ENCODE measurements around the gene NPC1.

Gene NPC1

GRCh38 chr18:23578891-23579653, 7.2 kb downstream of the NPC1 start:
- no peak for TF ChIP-seq TAF1 (IDR thresholded peaks at IDR 0.05; ENCODE audit: borderline replicate concordance, insufficient read depth, low read length)
- TF ChIP-seq FOXP2 (optimal IDR thresholded peaks at IDR 0.05; ENCODE audit: borderline replicate concordance, extremely low read depth, extremely low read length, insufficient read depth): no peak
- TF ChIP-seq SIN3A (IDR thresholded peaks at IDR 0.05; ENCODE audit: borderline replicate concordance, insufficient read depth, low read length): no peak
- TF ChIP-seq POLR2AphosphoS5 (IDR thresholded peaks at IDR 0.05; ENCODE audit: low read depth, low read length): no peak
- TF ChIP-seq, protein P1, sequence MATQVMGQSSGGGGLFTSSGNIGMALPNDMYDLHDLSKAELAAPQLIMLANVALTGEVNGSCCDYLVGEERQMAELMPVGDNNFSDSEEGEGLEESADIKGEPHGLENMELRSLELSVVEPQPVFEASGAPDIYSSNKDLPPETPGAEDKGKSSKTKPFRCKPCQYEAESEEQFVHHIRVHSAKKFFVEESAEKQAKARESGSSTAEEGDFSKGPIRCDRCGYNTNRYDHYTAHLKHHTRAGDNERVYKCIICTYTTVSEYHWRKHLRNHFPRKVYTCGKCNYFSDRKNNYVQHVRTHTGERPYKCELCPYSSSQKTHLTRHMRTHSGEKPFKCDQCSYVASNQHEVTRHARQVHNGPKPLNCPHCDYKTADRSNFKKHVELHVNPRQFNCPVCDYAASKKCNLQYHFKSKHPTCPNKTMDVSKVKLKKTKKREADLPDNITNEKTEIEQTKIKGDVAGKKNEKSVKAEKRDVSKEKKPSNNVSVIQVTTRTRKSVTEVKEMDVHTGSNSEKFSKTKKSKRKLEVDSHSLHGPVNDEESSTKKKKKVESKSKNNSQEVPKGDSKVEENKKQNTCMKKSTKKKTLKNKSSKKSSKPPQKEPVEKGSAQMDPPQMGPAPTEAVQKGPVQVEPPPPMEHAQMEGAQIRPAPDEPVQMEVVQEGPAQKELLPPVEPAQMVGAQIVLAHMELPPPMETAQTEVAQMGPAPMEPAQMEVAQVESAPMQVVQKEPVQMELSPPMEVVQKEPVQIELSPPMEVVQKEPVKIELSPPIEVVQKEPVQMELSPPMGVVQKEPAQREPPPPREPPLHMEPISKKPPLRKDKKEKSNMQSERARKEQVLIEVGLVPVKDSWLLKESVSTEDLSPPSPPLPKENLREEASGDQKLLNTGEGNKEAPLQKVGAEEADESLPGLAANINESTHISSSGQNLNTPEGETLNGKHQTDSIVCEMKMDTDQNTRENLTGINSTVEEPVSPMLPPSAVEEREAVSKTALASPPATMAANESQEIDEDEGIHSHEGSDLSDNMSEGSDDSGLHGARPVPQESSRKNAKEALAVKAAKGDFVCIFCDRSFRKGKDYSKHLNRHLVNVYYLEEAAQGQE (IDR thresholded peaks at IDR 0.05; ENCODE audit: insufficient read depth in 1 of 2, low read depth in 2 of 2, low read length in 2 of 2): no peak

DNA sequence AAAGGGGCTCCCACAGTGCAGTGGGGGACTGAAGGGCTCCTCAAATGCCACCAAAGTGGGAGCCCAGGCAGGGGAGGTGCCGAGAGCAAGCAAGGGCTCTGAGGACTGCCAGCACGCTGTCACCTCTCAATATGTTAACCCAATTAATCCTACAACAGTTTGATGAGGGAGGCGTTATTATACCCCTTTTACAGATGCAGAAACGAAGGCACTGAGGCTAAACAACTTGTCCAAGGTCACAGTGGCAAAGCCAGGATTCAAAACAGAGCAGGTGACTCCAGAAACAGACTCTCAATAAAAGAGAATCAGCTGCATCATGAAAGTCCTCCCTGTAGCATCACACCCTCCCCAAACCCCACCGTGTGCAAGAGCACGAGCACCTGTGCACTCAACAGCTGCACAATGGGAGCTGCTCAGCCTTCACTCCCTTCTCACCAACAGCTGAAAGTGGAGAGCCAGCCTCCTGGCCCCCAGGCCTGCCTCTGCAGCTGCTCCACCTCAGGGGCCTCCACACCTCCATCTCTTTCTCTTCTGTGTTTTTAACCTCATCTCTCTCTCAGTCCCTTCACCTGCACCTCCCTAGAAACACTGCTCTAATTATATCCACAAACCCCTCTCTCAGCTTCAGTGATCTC, 8.1 kb downstream of the NPC1 start:
- TF ChIP-seq SIN3A (IDR thresholded peaks at IDR 0.05; ENCODE audit: borderline replicate concordance, insufficient read depth, low read length) (no peak), POLR2AphosphoS5 (IDR thresholded peaks at IDR 0.05; ENCODE audit: low read depth, low read length) (no peak), TAF1 (IDR thresholded peaks at IDR 0.05; ENCODE audit: borderline replicate concordance, insufficient read depth, low read length) (no peak), FOXP2 (optimal IDR thresholded peaks at IDR 0.05; ENCODE audit: borderline replicate concordance, extremely low read depth, extremely low read length, insufficient read depth) (no peak)
- TF ChIP-seq, protein P1 (IDR thresholded peaks at IDR 0.05; ENCODE audit: insufficient read depth in 1 of 2, low read depth in 2 of 2, low read length in 2 of 2): no peak

DNA sequence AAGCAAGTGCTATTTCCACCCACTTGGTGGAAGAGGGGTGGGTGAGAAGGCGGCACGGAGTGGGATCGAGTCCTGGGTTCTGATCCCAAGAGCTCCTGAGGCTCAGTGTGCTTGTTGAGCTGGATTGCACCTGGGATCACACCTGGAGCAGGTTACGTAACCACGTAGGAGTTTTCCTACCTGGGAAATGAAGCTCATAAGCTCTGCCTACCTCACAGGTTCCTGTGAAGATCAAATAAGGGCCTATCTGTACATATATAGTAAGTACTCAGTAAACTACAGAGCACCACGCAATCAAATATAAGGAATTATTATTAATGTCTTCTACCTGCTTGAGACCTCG, 11.0 kb downstream of the NPC1 start:
- TF ChIP-seq, protein P1 (IDR thresholded peaks at IDR 0.05; ENCODE audit: insufficient read depth in 1 of 2, low read depth in 2 of 2, low read length in 2 of 2): no peak
- no peak for TF ChIP-seq TAF1 (IDR thresholded peaks at IDR 0.05; ENCODE audit: borderline replicate concordance, insufficient read depth, low read length)
- TF ChIP-seq POLR2AphosphoS5 (IDR thresholded peaks at IDR 0.05; ENCODE audit: low read depth, low read length): no peak
- TF ChIP-seq FOXP2 (optimal IDR thresholded peaks at IDR 0.05; ENCODE audit: borderline replicate concordance, extremely low read depth, extremely low read length, insufficient read depth): no peak
- no peak for TF ChIP-seq SIN3A (IDR thresholded peaks at IDR 0.05; ENCODE audit: borderline replicate concordance, insufficient read depth, low read length)

DNA sequence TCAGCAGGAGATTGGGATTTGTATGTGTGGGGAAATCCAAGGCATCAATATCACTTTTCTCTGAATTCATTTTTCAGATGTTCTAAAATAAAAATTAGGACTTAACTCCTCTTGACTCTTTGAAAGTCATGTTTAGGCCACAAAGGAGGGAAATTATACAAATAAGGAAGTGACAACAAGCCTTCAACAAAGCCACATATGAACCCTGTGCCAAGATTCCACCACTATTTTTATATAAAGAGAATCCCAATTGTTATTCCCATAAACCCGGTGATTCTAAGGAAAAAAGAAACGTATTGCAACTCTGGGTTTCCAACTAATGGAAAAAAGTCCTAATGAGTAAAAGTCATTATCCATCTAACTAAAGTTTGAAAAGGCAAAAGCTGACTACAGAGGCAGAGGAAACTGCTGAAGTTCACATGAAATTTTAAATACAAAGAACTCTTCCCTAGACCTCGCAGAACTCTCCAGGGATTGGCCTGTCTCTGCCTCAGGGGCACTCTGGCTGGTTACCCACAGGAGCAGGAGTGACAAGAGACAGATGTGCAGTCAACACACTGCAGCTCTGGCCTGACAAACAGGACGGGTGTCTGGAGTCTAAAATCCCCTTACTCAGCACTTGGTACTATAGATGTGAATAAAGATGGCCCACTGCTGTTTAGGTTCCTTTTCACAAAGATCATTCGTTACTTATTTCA, 11.5 kb downstream of the NPC1 start:
- TF ChIP-seq TAF1 (IDR thresholded peaks at IDR 0.05; ENCODE audit: borderline replicate concordance, insufficient read depth, low read length) (no peak), SIN3A (IDR thresholded peaks at IDR 0.05; ENCODE audit: borderline replicate concordance, insufficient read depth, low read length) (no peak), FOXP2 (optimal IDR thresholded peaks at IDR 0.05; ENCODE audit: borderline replicate concordance, extremely low read depth, extremely low read length, insufficient read depth) (no peak), POLR2AphosphoS5 (IDR thresholded peaks at IDR 0.05; ENCODE audit: low read depth, low read length) (no peak)
- TF ChIP-seq, protein P1 (IDR thresholded peaks at IDR 0.05; ENCODE audit: insufficient read depth in 1 of 2, low read depth in 2 of 2, low read length in 2 of 2): no peak

Data from PFSK-1 (cell line).